Measurements from ENCODE around the gene SEMA6A.

Gene SEMA6A

DNA sequence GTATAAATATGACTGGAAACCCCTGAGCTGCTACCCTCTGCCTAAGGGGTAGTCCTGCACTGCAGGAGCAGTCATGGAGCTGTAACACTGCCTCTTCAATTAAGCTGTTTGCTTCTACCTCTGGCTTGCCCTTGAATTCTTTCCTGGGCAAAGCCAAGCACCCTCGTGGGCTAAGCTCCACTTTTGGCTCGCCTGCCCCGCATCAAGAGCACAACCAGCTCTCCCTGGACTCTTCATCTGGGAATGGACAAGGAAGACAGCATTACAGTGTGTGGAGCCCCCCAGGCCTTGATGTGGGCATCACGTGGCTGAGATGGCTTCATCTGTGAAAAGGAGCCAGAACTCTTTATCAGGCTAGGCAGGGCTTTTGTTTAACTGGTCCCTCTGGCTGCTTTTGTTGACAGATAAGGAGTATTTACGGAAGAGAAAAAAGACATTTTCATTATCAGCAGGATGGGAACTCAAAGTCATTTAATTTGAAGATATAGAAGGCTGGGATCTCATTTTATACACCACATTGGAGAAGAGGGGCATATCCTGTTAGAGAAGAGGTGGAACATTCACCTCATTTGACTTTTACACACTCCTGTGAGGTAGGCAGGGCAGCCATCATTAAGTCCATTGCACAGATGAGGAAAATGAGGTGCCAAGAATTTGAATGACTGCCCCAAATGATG, 137.8 kb downstream of the SEMA6A start:
- FAIRE-seq, result no peak

DNA sequence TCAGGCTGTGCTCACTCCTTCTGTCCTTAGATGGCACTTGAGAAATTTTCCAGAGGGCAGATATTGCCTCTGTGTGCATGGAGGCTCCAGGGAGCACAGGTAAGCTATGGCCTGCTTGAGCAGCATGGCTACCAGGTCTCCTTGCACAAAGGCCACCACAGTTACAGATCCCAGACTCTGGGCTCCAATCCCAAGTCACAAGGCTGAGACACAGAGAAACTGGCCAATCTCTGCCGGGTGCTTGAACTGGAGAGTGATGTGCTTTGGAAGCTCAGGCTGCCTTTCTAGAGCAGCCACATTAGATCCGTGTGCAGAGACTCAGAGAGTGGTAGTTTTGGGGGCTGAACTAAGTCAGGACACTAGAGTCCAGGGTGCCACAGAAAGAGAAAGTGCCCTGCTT, 145.7 kb downstream of the SEMA6A start:
- no peak for FAIRE-seq

DNA sequence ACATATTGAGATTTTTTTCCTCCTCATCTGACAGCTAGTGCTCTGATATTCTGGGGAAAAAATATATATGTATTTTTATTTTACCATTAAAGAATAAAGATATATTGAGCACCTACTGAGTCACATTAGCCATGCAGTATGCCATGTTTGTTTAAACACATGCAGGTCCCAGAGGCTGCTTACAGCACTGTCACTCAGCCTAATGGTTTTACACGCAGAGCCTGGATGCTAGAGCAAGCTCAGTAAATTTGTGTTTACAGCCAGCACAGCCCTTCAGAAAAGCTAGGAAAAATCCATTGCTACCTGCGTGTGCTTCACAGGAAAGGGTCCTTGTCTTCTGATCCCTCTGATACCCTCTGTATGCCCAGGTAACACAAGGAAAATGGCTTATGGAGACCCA, 146.2 kb downstream of the SEMA6A start:
- no peak for FAIRE-seq

DNA sequence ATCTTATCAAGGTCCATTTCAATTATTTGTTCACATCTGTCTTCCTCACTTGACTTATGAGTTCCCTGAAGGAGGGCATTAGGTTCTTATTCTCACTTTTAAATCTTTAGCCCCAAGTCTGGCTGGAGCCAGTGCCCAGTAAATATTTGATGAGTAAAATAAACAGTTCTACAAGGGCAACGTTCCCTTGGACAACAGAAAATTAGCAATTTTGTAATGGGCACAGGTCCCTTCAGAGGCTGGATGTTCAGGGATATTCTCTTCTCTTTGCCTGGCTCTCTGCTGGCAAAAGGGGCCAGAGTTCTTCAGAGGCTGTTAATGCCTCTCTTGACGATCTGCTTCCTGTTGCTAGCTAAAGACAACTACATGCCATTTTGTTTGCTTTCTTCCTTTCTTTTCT, 149.7 kb downstream of the SEMA6A start:
- no peak for FAIRE-seq

DNA sequence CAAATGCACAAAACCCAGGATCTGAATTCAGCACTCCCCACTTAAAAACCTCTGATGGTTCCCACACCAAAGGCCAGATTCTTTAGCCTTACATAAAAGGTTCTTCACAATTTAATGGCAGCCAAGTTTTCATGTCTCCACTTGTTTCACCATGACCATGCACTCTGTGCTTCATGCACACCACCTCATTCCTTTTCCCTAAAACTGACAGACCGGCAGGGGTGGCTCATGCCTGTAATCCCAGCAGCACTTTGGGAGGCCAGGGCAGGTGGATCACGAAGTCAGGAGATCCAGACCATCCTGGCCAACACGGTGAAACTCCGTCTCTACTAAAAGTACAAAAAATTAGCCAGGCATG, 150.4 kb downstream of the SEMA6A start:
- no peak for FAIRE-seq

DNA sequence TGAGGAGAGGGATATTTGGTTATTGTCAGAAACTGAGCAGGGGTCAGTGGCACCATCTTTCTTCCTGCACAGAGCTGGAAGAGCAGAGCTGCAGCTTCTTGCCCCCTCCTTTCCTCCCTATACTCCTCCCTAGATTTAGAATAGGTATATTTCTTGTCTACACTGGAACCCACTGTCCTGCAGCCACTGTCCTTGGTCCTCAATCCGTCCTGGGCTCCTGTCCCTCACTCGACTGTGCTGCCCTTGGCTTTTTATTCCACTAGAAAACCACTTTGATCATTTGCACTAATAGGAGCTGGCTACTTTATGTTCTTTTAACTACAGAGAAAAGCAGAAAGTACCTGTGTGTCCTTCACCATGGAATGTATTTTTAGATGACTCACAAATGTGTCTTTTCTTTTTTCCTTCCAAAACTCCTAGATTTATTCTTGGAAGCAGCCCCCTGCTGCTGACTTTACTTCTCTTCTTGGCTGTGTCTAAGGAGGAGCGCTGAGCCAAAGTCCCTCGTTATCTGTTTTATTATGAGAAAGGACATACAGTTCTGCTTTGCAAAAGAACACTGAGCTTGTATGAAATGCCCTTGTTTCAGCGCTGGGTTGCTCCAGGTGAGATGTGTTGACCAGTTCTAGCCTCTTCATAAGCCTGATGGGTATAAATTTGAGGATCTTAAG, 150.9 kb downstream of the SEMA6A start:
- FAIRE-seq, result no peak

DNA sequence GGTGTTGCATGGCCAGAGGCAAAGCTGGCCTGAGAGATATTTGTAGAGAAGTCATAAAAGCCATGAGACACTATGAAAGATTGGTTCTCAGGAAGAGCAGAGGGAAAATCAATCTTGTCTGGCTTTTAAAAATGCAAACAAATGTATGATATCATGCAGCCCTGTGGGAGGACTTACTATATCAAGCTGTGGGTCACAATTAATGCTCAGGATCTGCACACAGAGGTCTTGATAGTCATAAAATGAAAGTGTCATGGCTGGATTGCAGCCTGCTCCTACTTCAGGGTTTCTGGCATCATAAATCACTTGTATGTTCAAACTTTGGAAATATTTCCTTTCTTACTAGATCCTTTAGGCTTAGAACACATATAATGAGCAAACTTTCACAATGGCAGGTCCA, 151.5 kb downstream of the SEMA6A start:
- no peak for FAIRE-seq

DNA sequence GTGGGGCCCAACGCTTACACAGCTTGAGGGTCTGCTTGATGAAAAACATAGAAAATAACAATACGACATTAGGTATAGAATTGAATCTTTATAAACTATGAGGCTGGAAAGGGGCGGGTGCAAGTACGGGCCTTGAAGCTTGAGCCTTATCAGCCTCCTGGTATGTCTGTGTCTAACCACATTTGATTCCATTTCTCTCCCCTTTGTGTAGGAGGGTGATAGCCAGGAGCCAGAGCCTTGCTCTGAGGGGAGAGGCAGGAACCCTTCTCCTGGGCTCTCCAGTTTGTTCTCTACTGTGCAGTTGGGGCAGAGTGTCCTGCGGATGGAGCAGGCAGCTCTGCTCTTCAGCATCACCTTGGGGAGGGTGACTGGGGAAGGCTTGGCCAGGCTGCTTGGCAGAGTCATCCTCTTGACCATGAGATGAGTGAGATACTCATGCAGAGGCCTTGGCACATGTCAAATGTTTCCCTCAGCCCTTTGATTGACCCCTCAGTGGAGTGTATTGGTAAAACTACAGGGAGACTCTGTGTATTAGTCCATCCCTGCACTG, 153.5 kb downstream of the SEMA6A start:
- FAIRE-seq, result no peak

DNA sequence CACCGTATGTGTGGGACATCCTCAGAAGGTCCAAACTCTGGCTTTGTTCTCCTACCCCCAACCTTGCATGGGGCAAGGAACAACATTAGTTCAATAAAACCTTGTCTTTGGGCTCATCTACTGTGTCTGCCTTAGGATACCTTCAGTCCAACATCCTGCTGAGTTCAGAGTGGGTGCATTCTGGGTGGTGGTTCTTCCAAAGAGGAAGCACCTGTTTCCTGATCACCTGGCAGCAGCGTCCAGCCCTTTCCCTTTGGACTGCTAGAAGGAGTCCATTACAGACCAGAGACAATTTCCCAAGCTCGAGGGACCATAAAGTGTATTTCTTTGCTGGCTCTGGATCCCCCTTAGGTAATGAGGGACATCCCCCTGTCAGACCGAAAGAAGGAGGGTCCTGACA, 154.1 kb downstream of the SEMA6A start:
- no peak for FAIRE-seq

DNA sequence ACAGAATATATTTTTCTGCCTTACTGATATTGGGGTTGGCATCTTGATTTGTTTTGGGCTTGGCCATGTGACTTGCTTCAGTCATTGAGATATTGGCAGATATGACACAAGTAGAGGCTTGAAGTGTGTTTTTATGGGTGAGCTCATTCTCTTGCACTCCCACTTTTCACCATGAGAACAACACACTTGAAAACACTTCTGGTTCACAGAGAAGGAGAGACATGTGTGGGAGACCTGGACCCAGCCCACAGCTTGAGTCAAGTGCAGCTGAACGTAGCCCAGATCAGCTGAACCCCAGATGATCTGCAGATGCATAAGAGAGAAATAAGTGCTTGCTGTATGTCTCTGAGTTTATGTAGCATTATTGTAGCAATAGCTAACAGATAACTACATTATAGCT, 155.4 kb downstream of the SEMA6A start:
- no peak for FAIRE-seq

DNA sequence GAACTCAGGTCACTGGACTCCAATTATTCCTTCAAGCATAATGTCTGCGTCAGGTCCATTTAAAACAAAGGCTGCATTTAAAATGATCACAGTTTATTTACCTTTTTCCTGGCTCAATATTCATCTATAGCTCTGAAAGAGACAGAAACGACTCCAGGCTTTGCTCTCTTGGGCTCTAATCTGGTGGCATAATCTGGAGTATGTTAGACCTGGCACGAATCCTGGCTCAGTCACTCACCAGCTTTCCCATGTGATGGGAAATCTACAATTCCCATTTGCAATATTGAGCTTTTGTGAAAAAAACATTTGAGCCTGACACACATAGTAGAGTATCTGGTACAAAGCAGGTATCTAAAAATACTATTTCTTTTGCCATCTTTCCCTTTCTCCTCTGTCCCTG, 155.8 kb downstream of the SEMA6A start:
- FAIRE-seq, result no peak

DNA sequence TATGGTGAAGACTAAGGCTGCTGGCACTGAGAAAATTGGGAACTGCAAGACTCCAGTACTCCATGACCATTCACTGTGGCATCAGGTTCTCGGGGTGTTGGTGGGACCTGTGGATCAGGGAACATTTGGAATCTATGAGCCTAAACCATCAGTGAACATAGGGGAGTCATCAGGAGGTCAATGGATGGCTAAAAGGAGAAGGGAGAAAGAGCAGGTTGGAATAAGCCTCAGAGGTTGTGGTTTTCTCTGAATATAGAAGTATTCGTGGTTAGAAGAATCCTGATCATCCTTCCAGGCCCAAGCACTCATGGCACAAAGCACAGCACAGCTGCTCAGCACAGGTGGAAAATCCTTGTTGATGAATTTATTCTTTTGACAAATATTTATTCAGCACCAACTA, 156.6 kb downstream of the SEMA6A start:
- FAIRE-seq, result no peak

DNA sequence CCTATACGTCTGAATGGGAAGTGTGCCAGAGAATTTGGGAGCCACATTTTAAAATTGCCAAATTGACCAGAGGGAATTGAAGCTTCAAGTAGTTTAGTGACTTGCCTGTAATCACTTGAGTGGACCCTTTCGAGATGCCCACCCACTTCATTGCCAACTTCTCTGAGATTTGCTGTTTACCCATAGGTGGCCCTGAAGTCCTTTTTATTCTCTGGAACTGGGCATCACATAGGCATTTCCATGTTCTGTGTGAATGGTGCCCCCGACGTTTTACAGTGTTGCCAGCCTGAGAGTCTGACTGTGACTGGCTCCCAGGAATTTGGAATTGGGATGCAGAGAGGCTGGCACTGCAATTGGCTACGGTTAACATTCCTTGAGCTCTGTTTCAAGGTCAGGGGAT, 158.6 kb downstream of the SEMA6A start:
- no peak for FAIRE-seq

DNA sequence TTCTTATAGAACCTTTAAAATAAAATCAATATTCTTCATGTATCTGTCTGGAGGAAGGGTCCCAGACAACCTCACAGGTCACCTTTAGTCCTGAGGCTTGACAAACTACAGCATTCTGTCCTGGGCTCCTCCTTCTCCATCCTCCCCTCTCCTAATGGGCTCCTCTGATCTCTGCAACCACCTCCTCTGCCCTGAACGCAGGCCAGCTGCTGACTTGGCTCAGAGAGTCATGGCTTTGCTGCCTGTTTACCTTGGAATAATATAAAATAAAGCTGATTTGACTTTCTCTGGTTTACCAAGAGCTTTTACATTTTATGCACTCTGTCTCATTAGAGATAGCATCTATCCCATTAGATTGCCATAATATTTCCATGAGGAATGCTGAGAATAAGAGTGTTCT, 159.4 kb downstream of the SEMA6A start:
- no peak for FAIRE-seq

DNA sequence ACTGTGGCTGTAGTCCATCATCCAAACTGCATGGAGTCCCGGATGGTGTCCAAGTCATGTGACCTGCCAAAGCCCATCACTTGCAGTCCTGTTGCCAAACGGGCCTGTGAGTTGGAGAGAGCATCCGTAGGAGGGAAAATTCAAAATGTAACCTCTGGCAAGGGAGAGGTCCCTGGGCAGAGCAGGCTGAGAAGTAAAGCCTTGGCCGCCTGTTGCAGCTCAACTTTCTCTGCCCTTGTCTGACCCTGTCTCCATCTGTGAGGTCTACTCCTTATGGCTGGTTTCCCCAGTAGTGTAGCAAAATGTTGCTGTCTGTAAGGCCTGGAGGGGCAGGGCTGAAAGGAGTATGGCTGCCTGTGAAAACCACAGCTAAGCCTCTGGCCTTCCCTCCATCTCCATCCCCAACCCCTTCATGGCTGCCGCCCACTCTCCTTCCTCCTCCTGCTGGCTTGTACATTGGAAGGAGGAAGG, 163.5 kb downstream of the SEMA6A start:
- no peak for FAIRE-seq

DNA sequence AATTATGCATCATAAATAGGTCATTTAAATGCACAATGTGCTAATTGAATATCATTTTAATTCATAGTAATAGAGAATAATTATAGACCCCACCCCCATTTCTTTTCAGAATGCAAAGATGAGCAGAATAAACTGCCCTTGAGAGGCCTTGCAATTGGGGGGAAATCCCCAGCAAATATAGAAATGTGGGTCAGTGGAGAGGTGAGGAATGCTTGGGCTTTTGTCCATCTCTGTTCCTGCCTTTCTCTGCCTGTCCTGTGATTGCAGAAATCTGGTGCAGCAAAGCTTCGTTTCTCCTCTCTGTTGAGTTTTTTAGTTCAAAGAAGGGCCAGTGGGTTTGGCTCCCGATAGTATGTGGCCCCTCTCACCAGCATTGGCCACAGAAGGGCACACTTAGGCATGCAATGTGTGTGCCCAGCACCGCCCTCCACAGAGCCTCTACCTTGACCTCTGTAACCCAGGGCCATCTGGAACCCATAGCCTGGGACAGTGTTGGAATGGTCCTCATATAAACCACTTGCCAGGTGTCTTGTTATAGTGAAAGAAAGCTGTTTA, 164.2 kb downstream of the SEMA6A start:
- no peak for FAIRE-seq

DNA sequence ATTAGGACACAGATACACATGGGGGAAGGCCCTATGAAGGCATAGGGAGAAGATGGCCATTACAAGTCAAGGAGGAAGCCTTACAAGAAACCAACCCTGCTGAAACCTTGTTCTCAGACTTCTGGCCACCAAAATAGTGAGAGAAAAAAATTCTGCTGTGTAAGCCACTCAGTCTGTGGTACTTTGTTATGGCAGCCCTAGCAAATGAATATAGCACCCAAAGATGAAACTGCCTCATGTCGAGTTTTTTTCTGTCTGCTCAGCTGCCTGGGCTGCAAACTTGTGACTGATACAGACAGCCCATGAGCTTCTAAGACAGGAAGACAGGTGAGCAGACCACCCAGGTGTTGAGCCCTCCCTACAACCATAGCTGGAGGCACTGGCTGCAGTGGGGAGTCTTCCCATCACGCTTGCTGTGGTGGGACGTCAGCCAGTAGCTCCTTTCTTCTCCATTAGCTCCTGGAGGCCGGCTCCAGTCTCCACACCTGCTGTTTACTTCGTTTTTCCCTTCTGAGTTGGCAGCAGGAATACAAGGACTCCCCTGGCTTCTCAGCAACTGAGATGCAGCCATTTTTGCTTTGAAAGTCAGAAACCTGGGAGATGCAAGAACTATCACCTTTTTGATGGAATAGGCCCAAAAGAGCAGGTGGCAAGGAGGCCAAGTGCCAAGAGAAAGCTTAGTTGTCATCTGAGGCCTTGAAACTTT, 164.9 kb downstream of the SEMA6A start:
- FAIRE-seq, result no peak

DNA sequence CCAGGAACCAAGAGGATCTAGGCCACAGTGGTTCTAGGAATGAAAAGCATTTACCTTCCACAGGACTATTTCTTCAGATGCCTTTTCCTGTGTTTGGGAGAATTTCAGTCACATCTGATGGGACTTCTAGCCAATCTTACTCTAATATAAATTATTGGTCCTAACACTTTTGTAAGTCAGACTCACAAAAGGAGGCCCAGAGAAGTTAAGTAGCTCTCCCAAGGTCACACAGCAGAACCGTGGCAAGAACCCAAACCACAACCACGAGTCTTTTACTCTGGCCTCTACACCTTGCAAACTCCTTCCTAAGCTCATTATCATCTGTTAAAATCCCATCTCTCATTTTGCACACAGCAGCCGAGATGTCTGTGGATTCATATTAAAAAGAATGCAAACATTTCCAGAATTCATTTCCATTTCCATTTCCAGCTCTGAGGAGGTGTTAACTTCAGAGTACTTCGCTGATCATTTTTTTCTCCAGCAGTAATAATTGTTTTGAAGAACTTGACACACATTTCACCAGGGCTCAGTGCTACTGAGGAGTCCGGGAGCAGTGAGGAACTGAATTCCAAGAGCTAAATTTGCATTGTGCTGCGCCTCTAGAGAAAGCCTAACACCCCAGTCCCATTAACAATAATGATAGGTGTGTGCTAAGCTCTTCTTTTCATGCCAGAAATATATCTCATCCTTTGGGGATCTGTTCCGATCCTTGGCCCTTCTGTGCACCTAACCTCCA, 168.1 kb downstream of the SEMA6A start:
- no peak for FAIRE-seq

DNA sequence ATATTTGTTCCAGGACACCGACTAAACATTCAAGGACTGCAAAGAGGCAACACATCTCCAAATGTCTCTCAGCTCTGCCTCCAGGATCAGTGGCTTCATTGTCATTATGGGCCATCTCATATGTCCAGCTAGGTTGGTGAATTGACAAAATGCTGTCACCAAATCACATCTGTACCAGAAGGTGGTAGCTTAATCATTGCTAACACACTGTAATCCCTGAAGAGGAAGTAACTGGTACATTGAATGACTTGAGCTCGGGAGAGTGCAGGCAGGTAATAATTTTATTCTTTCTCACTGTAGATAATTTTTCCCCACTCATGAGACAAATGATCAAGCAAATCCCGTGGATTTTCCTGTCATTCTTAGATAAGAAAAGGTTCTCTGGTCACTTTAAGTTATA, 169.8 kb downstream of the SEMA6A start:
- FAIRE-seq, result no peak

DNA sequence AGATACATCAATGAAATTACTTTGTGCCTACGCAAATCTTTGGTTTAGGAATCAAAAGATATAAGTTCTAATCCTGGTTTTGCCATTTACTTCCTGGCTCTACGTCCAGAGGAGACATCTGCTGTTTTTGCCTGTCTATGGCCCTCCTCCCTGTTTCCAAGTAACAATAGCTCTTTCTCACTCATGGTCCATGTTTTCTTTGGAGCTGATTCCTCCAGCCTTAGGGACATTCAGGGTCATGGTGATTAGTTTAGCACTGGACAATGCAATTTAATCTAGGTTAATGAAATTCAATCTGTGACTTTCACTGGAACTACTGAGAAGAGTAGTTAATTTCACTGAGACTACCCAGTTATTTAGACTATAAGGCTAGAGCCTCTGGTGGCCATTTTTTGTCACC, 170.6 kb downstream of the SEMA6A start:
- FAIRE-seq, result no peak

DNA sequence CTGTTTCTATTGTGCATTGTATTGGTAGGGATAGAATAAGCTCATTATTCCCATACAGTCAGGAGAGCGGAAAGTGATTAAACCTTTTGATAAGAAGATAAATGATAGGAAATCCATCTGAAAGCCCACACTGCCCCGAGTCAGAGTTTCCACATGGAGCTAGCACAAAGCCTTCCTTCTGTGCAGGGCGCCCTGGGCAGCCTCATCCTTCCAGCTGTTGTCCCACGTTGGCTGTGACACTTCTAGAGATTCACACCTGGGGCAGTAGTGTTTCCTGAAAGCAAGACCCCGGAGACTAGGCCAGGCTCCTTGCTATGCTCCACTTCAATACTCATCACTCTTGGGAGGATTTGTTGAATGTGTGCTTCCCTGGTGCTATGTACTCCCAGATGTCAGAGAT, 172.4 kb downstream of the SEMA6A start:
- no peak for FAIRE-seq

DNA sequence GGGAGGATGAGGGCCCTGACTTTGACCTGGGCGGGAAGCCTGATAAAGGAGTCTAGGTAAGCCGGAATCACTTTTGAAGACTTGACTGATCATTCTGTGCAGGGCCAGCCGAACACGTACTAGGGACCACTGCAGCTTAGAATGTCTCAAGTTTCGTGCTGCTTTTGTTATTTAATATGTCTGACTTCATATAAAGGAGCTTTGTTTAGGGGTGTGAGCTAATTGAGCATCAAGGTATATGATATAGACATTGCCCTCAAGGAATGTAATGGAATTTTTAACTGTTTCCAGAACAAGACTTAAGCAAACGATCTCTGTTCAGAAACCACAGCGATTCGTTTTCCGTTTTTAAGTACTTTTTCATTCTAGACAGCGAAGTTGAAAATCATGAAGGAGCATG, 173.0 kb downstream of the SEMA6A start:
- no peak for FAIRE-seq

DNA sequence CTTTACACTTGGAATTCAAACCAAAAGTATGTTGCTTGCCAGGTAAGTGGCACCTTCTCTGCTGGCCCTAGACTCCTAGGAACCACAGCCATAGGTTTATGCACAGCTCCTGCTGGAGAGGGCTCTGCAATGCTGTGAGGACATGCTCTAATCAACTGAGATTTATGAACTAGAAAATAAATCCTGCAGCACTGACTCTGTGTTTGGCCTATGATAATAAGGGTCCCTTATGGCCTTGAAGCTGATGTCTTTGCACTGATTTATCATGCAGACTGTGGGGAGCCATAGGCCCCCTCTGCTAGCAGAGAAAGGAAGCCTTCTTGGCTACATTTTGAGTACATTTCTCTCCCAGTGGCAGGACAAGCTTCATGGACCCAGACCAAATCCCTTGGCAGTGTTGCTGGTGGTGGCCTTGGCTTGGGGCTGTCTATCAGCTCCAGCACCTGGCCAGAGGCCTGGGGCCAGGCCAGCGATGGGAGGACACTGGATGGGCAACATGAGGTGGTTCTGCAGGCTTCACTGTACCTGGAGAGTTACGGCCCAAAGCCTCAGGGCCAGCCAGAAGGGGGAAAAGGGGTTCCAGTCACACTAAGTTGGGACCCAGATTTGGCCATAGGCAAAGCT, 178.0 kb downstream of the SEMA6A start:
- FAIRE-seq, result no peak

Measured in islet of Langerhans (tissue), 1 donor.